K562 (cell line): ENCODE results near the gene PYM1. TPM values are rescaled to one million over a fixed set of nuclear protein-coding genes. Genes with fewer than 3 reads are reported as not detected.
A peak's percentile ranks its signal among the peaks of the same experiment; 100 is the strongest.

ENCODE experiments used
- ARID4B ChIP-seq: sonication (generic); formaldehyde crosslinking; IDR thresholded peaks from 2 replicates; pipeline ENCODE4 v1.8.0; 2022; ENCODE audit warnings: mild to moderate bottlenecking, missing genetic modification reagents
- ARNT ChIP-seq, 2 experiments: fragments of 450-650 bp; IDR thresholded peaks; 2 replicates each; pipeline ENCODE4 v1.6.1; 2016; ENCODE audit warnings: mild to moderate bottlenecking in 1 of 2
- ASH1L ChIP-seq: fragments of 450-650 bp; IDR thresholded peaks from 2 replicates; pipeline ENCODE4 v1.6.1; 2018; ENCODE audit warnings: borderline replicate concordance, mild to moderate bottlenecking, low read depth; ENCODE audit not compliant: partially characterized antibody
- HCFC1 ChIP-seq: IDR thresholded peaks from 2 replicates; pipeline ENCODE4 v1.6.1; 2012; ENCODE audit warnings: low read depth, low read length, improper control_type of control experiment
- MCM7 ChIP-seq, 2 experiments: fragments of 450-650 bp; IDR thresholded peaks; 2 replicates each; pipeline ENCODE4 v1.6.1; 2016 to 2018
- MYNN ChIP-seq, 2 experiments: sonication (generic); formaldehyde crosslinking in 1 of 2; IDR thresholded peaks; 2 replicates each; pipeline versions ENCODE4 v1.5.0 to v1.6.1; 2016 to 2020; ENCODE audit warnings: antibody characterized with exemption in 1 of 2, missing genetic modification reagents in 1 of 2
- SP1 ChIP-seq: sonication (generic); formaldehyde crosslinking; IDR thresholded peaks from 2 replicates; pipeline ENCODE4 v1.8.1; 2022; ENCODE audit warnings: mild to moderate bottlenecking, missing genetic modification reagents
- TBP ChIP-seq: optimal IDR thresholded peaks from 2 replicates; pipeline ENCODE3; 2011; ENCODE audit warnings: low read depth, low read length, improper control_type of control experiment
- THAP7 ChIP-seq: fragments of 250-450 bp; sonication (Bioruptor Pico); IDR thresholded peaks from 2 replicates; pipeline ENCODE4 v1.5.0; 2021
- ZNF407 ChIP-seq: fragments of 450-650 bp; IDR thresholded peaks from 2 replicates; pipeline ENCODE4 v1.6.1; 2016; ENCODE audit warnings: low read depth
- ZNF507 ChIP-seq: conservative IDR thresholded peaks from 2 replicates; pipeline ENCODE4 v1.6.1; 2017; ENCODE audit warnings: missing genetic modification characterization, missing compliant biosample characterization
- polyA plus RNA-seq, 8 experiments: library from polyadenylated mRNA; depleted of rRNA in 4 of 8; stranded (reverse) in 5 of 8; unstranded in 3 of 8; fragments of >200 nt; fragmentation: Nextera tagmentation in 2 of 8; fragmentation: Illumina TruSeq in 1 of 8; extraction: Ambion mirVana in 2 of 8; extraction: Trizol in 1 of 8; gene quantifications; 2 replicates each; pipeline versions ENCODE4 v1.2.1 to v1.2.3, GENCODE V29; 2011 to 2014; ENCODE audit warnings: inconsistent platforms in 1 of 8, missing spikeins in 1 of 8
- total RNA-seq, 7 experiments: library from RNA; depleted of rRNA in 6 of 7; stranded (reverse); fragments of >200 nt in 6 of 7; fragmentation: Illumina TruSeq in 2 of 7; extraction: Trizol in 2 of 7; gene quantifications; 2 replicates each; pipeline versions ENCODE4 v1.2.1 to v1.2.3, GENCODE V29; 2011 to 2021; ENCODE audit warnings: low replicate concordance in 1 of 7
- TF ChIP-seq, protein P1 (sequence below): IDR thresholded peaks from 3 replicates; pipeline ENCODE4 v1.6.1; 2011; ENCODE audit warnings: borderline replicate concordance, mild to moderate bottlenecking; ENCODE audit not compliant: insufficient read length, insufficient read depth

The PYM1 gene
- total and polyA plus RNA-seq, 9 of the 15 experiments (the other 6 are each of a cell fraction or from before 2014, with no cell fraction given) = 29.0 to 51.3 (median 34.1) TPM

DNA sequence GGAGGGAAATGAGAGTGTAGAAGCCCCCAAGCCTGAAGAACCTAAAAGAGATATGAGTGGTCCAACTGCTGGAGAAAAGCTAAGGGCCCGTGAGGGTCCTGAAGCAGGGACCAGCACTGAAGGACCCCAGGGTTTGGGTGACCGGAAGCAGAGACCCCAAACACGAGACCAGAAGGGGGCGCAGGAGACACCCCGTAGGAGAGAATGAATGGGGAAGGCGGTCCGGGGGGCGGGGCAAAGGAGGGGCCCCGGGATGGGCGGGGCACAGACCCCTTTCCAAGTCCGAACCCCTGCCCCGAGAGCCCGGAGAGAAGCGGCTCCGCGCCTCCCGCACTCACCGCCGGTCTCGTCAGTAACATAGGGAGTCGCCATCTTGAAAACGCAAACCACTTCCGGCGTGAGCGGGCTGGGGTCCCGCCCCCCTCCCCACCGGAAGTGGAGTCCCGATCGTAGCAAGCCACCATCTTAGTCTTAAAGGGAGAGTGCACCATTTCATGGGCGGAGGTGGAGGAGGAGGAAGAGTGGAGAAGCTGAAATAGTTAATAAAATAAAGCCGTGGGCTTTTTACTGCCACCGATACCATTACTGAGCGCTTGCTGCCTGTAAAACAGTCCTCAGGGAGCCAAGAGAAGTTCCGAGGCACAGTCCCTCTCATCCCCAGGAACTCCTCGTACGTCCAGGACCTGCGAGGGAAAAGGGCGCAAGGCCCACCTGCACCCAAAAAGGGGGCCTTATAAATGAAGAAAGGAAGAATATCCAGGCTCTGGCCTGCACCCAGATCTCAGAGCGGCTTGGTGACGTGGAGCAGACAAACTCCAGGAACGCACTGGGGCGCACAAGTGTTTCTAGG, 731 bp downstream of the PYM1 start (continued):
- 0 out of 2 replicates have a peak, but pooled peaks have one; percentile 16 for TF ChIP-seq ZNF407
- no peak for TF ChIP-seq MYNN (IDR thresholded peaks at IDR 0.05)
- no peak for TF ChIP-seq MYNN (CRISPR knock-in tag; IDR thresholded peaks at IDR 0.05)
- TF ChIP-seq THAP7 = no peak
- TF ChIP-seq ASH1L = no peak
- TF ChIP-seq, protein P1, sequence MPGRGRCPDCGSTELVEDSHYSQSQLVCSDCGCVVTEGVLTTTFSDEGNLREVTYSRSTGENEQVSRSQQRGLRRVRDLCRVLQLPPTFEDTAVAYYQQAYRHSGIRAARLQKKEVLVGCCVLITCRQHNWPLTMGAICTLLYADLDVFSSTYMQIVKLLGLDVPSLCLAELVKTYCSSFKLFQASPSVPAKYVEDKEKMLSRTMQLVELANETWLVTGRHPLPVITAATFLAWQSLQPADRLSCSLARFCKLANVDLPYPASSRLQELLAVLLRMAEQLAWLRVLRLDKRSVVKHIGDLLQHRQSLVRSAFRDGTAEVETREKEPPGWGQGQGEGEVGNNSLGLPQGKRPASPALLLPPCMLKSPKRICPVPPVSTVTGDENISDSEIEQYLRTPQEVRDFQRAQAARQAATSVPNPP = no peak
- TF ChIP-seq ZNF507 (tag) = no peak
- peak; percentile 65 for TF ChIP-seq HCFC1
- TF ChIP-seq SP1 = peak; percentile 46
- no peak for TF ChIP-seq MCM7 (IDR thresholded peaks at IDR 0.05)
- peak in 1 of 2 experiments; percentile 37; a peak in 1 of 4 replicates for TF ChIP-seq ARNT (IDR thresholded peaks at IDR 0.05)
- peak; percentile 85 for TF ChIP-seq TBP
- TF ChIP-seq ARID4B = peak; percentile 12; the same call in 1 of the 2 replicates
